Fibroblast of skin of back (primary cell): Measurements from ENCODE around the gene PAK1IP1. TPM values are rescaled to one million over a fixed set of nuclear protein-coding genes. Genes with fewer than 3 reads are reported as not detected.
A peak's percentile ranks its signal among the peaks of the same experiment; 100 is the strongest.
"Not testable (repeated sequence)": the region's sequence is repeated elsewhere in the genome, so short reads cannot be mapped to it uniquely, and the experiment has no call there.

Source experiments
- DNase-seq: peaks from one replicate; pipeline ENCODE4 v3.0.0-alpha.2; 2013
- polyA plus RNA-seq, 2 experiments: library from polyadenylated mRNA; unstranded; fragments of 120-200 nt; gene quantifications; one replicate each; pipeline ENCODE4 v1.2.1, GENCODE V29; 2013; ENCODE audit not compliant: insufficient read length in 2 of 2

Gene PAK1IP1, protein sequence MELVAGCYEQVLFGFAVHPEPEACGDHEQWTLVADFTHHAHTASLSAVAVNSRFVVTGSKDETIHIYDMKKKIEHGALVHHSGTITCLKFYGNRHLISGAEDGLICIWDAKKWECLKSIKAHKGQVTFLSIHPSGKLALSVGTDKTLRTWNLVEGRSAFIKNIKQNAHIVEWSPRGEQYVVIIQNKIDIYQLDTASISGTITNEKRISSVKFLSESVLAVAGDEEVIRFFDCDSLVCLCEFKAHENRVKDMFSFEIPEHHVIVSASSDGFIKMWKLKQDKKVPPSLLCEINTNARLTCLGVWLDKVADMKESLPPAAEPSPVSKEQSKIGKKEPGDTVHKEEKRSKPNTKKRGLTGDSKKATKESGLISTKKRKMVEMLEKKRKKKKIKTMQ
- polyA plus RNA-seq (2013, experiment 1 of 2; ENCODE audit: insufficient read length): 18.9 TPM
- polyA plus RNA-seq (2013, experiment 2 of 2; ENCODE audit: insufficient read length): 11.8 TPM

DNA sequence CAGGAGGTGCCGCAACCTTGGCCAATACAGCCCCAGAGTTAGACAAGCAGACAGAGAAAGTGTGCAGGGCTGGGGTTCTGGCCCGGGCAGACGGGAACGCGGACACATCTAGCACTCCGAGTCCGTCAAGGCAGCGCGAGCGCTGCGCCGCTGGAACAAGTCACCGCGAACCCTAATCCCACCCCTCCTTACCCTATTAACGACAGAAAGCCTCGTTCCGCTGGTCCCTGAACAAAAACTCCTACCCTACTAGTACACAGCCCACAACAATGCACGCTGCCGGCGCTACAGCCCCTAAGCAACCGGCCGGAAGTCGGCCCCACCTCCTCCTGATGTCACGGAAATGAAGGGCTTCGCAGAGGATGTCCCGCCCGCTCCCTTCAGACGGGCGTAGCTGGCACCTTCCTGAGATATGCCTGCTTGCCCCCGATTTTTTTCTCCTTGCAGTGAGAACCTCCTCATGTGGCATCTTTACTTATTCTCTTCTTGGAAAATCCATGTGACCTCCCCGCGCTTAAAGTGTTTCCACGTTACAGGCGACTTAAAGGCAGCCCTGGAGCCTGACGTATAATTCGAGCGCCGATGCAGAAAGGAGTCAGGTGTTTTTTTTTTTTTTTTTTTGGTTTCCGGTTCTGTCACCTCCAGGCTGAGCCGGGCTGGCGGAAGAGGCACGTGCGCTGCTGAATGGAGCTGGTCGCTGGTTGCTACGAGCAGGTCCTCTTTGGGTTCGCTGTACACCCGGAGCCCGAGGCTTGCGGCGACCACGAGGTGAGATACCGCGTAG lies at the start of gene PAK1IP1, which contains the start of gene C6orf52:
Gene PAK1IP1 (plus strand): TSS at position 671 of the 784 bp plus-strand sequence. CDS start 14 bp downstream, at position 685.
Gene C6orf52 (minus strand): TSS at position 315 of the 784 bp plus-strand sequence. CDS start 7,066 bp downstream, outside the sequence.
- DNase-seq: peak; percentile 93

DNA sequence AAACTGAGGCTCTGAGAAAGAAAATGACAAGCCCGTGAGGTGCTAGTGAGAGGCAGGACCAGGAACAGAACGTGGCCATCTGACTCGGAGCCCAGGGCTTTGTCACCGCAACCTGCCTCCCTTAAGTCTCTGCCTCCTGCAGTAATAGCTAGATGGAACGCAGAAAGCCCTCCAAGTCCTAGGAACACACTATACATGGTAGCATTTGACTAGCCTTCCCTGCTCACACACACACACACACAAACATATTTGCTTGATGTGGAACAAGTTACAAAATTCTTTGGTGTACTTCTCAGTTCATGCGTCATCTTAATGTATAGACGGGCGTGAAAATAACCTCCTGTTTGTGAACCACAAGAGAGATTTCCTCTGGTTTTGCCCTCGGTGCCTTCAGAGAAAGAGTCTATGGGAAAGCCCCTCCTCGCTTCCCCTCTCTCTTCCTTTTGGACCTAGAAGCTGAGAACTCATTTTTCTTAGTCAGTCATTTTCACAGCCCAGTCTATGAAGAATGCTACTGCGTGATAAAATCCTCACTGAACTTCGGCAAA lies 39.2 kb upstream of the PAK1IP1 start:
- no peak for DNase-seq

DNA sequence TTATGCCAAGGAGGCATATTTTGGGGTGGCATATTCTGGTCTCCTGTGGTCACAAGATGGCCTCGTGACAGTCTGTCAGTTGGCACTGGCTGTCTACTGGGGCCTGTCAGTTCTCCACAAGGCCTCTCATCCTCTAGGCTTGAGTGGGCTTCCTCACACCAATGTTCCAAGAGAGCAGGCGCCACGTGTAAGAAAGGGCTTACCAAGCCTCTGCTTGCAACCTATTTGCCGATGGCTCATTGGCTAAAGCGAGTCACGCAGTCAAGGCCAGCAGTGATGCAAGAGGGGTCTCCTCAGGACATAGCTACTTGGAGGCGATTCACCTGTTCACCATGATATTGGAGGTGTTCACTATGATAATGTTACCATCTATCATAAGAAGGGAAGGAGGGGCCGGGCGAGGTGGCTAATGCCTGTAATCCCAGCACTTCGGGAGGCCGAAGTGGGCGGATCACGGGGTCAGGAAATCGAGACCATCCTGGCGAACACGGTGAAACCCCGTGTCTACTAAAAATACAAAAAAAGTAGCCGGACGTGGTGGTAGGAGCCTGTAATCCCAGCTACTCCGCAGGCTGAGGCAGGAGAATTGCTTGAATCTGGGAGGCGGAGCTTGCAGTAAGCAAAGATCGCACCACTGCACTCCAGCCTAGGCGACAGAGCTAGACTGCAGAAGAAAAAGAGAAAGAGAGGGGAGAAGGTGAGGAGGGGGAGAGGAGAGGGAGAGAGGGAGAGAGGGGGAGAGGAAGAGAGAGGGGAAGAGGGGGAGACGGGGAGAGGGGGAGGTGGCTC lies 35.7 kb upstream of the PAK1IP1 start:
- DNase-seq: no peak

DNA sequence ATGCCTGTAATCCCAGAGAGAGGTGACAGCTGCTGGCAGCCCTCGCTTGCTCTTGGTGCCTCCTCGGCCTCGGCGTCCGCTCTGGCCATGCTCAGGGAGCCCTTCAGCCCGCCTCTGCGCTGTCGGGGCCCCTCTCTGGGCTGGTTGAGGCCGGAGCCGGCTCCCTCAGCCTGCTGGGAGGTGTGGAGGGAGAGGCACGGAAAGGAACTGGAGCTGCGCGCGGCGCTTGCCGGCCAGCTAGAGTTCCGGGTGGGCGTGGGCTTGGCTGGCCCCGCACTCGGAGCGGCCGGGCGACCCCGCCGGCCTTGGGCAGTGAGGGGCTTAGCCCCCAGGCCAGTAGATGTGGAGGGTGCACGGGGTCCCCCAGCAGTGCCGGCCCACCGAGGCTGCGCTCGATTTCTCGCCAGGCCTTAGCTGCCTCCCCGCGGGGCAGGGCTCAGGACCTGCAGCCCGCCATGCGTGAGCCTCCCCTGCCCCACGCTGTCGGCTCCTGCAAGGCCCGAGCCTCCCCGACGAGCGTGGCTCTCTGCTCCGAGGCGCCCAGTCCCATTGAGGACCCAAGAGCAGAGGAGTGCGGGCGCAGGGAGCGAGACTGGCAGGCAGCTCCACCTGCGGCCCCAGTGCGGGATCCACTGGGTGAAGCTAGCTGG lies 34.9 kb upstream of the PAK1IP1 start:
- no peak for DNase-seq

DNA sequence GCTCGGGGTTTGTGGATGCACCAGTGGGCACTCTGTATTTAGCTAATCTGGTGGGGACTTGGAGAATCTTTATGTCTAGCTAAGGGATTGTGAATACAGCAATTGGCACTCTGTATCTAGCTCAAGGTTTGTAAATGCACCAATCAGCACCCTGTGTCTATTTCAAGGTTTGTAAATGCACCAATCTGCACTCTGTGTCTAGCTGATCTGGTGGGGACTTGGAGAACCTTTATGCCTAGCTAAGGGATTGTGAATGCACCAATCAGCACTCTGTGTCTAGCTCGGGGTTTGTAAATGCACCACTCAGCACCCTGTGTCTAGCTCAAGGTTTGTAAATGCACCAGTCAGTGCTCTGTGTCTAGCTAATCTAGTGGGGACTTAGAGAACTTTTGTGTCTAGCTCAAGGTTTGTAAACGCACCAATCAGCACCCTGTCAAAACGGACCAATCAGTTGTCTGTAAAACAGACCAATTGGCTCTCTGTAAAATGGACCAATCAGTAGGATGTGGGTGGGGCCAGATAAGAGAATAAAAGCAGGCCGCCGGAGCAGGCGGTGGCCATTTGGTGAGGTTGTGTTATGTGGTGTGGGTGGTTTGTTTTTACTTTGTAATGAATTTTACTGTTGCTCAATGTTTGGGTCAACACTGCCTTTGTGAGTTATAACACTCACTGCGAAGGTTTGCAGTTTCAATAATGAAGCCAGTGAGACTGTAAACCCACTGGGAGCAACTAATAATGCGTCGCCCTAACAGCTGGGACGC lies 34.2 kb upstream of the PAK1IP1 start:
- not testable (repeated sequence) for DNase-seq

DNA sequence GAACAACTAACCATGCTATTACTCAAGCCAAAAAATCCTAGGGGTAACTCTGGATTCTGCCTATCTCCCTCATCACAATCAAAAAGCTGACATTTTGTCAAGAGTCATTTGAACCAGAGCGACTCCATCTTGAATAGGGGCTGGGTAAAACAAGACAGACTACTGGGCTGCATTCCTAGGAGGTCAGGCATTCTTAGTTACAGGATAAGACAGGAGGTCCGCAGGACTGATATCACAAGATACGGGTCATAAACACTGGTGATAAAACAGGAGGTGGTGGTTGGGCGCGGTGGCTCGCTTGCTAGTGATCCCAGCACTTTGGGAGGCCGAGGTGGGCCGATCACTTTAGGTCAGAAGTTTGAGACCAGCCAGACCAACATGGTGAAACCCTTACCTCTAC lies 32.6 kb upstream of the PAK1IP1 start:
- no peak for DNase-seq

DNA sequence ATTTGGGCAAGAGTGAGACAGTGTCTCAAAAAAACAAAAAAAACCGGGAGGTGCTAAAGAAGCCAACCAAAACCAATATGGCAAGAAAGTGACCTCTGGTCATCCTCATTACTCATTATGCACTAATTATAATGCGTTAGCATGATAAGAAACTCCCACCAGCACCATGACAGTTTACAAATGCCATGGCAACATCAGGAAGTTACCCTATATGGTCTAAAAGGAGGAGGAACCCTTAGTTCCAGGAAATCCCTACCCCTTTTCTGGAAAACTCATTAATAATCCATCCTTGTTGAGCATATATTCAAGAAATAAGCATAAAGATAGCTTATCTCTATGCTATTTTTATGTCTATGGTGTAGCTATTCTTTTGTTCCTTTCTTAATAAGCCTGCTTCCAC lies 32.0 kb upstream of the PAK1IP1 start:
- no peak for DNase-seq

DNA sequence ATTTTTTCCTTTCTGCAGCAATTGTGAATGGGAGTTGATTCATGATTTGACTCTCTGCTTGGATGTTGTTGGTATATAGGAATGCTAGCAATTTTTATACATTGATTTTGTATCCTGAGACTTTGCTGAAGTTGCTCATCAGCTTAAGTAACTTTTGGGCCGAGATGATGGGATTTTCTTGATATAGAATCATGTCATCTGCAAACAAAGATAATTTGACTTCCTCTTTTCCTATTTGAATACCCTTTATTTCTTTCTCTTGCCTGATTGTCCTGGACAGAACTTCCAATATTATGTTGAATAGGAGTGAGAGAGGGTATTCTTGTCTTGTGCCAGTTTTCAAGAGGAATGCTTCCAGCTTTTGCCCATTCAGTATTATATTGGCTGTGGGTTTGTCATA lies 29.2 kb upstream of the PAK1IP1 start:
- DNase-seq: not testable (repeated sequence)

DNA sequence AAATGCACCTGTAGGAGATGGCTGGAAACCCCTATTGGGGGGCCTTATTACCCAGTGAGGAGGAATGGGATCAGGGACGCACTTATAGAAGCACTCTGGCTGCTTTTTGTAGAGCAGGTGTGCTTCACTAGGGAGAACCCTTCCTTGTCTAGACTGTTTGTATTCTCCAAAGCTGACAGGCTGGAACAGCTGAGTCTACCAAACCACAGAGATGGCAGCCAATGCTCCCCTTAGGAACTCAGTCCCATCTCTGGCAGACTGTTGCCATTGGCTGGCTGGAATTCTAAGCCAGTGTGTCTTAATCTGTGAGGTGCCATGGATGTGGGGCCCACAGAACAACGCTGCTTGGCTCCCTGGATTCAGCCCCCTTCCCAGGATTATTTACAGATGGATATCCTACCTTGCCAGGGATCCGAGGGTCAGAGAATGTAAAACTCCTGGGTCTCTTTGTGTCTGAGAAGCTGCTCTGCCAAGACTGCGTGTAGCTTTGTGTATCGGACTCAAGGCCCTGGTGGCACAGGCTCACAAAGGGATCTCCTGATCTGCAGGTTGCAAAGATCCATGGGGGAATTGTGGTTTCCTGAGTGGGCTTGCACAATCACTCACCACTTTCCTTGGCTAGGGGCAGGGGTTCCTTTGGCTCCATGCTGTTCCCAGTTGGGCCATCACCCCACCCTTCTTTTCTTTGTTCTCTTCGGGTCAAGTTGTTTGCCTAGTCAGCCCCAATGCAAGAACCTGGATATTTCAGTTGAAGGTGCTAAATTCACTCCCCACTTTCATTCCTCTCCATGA lies 26.4 kb upstream of the PAK1IP1 start:
- DNase-seq: no peak

DNA sequence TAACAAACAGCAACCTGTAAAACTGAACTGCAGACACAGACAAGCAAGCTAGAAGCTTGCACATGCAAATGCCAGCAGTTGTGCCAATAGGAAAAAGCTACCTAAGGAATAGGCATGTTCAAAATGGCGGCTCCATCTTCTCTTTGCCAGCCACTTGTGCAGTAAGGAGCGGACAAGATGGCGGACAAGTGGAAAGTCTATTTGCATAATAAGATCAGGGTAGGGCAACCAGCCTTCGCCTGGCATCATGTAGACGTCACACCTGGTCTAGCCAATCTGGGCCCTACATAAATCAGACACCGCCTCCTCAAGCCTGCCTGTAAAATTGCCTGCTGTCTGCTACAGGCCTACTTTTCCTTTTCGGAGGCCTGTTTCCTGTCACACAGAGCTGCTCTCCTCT lies 18.4 kb upstream of the PAK1IP1 start:
- no peak for DNase-seq

DNA sequence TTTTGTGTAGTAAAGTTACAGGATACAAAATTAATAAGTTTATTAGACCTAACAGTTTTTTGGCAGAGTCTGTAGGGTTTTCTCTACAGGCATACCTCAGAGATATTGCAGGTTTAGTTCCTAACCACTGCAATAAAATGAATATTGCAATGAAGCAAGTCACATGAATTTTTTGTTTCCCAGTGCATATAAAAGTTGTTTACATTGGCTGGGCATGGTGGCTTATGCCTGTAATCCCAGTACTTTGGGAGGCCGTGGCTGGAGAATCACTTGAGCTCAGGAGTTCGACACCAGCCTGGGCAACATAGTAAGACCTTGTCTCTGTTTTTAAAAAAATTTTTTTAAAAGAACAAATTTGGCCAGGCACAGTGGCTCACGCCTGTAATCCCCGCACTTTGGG lies 16.3 kb upstream of the PAK1IP1 start:
- no peak for DNase-seq

DNA sequence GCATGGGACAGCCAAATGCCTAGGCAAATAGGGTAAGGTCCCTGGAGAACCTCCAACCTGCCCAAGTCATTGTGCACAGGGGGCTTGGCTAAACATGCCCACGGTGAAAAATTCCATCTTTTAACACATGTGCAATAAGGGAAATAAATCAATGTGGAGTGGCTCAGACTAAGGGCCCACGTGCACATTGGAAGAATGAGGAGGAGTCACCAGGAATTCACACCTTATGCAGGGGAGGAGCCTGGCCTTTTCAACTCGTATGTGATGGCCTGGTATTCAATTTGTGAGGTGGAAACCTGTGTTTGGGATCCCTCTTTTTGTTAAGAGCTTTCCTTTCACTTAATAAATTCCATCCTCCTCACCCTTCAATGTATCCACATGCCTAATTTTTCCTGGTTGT lies 13.0 kb upstream of the PAK1IP1 start:
- no peak for DNase-seq

DNA sequence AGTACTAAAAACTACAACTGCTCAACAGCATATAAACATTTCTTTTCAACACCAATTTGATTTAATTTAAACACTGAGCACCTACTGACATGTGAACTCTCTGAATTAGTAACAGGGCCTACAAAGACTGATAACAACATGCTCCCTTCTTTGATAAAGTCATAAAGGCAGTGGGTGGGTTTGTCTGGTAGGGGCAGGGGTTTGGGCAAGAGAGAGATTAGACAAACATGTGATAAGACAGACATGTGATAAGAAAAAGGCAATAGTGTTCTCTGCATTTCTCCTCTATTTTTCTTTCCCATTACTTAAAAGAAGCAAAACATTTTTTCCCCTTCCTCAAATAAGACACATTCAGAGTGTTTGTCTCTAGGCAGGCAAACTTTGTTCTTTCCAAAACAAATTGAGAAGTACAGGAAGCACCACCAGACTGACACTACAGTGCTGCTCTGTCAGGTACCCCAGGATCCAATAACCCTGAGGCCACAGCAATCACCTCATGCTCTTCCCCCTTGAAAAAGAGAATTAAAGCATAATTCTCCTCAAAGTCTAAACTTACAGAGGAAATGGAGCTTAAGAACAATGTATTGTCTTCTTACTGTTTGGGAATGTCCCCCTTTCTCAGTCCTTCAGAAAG lies 12.3 kb upstream of the PAK1IP1 start:
- DNase-seq: no peak

DNA sequence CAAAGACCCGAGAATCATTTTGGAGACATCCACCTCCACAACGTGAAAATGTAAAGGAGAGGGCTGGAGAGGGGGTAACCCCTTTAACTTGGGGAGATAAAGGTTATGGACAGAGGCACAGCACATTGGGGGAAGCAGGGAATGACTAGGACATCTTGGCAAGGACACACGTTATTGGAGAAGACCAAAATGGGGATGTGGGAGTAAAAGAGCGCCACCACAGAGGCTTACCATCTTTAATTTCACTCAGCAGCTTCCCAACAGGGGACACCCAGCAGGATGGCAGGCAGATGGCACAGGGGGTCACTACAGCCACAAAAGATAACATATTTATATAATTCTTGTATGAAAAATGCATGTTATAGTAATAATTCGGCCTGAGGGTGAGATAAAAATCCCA lies 10.2 kb upstream of the PAK1IP1 start:
- DNase-seq: no peak

DNA sequence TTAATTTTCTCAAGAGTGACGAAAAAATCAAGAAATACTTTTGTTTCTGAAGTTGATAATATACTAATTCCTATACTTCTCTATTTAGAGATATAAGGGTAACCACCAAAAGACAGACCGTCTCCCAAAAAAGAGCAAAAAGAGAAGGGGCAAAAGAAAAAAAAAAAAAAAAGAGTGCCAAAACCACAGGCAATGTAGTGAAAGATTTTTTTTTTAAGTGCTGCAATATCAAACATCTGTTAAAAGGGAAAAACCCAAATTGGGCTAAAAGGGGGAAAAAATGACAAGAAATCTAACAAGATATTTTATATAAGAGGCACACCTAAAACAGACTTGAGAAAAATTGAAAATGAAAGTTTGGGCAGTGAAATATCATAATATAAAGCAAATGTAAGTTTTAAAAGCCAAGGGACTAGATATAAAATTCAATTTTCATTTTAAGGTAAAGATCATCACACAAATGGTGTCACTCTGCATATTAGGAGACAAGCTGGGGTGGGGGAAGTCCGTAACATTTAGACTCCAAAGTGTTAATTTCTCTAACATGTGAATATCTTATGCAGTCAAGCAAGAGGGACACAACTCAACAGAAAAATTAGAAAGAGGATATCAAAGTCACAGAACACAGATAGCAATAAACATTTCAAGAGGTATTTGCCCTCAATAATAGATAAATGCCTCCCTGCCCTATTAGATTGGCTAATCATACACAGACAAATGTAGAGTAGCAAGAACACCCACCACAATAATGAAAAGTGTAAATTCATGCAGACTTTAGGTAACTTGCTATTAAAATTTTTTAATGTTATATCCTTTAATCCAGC lies 9.5 kb upstream of the PAK1IP1 start:
- DNase-seq: no peak

DNA sequence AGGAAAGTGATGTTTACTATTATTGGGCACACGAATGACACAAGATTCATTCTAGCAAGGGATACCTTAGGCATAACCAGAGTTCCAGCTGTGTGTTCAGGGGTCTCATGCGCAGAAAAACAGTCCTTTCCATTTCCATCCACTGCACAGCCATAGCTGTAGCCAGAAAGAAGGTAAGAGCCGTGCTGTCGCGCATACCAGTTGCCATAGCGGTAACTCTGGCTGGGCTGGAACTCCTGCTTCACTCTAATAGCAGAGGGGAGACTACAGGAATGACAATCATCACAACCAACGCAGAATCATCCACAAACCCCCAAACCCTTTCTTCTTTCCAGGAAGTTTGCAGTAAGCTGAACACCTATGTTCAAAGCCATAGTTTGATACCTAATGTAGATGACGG lies 7.9 kb upstream of the PAK1IP1 start:
- no peak for DNase-seq

DNA sequence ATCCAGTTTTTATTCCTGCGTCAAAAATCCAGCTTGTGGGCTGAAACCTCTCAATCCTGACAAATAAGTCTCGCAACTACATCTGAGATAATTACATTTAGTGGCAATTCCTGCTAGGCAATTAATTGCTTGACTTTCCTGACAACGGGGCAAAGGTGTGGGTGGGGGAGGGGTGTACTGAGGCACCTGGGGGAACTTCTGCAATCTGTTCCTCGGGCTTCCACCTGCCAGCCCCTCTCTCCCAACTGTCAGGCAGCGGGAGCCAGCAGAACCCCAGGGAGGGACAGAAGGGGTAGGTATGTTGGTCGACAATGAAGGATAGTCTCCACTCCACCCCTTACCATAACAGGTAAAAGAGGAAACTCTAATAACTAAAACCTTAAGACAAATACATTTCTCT lies 7.2 kb upstream of the PAK1IP1 start:
- no peak for DNase-seq

DNA sequence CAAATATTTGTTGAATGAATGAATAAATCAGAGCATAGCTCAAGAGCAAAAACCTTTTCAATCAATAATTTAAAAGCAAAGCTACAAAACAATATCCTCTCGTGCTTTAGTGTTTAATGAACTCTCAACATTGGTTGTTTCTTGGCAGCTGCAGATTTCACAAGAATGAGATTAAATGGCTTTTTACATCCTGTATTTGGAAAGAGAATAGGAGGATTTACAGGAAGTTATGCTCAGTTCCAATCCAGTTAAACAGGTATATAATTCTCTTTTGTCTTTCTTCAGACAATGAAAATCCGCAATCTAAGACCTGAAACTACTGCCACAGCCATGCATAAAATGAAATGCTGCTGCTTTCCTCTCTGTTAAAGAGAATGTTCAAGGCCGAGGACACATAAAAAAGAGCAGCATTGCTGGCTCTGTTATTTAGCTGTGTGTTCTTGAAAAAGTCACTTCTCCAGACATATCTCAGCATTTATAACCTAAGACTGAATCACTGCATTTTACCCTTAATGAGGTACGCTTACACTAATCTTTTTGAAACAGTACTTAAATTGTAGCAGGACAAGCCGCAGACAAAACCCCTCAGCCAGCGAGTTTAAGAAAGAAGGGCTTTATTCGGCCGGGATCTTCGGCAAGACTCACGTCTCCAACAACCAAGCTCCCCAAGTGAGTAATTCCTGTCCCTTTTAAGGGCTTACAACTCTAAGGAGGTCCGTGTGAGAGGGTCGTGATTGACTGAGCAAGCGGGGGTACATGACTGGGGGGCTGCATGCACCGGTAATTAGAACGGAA lies 3.9 kb upstream of the PAK1IP1 start:
- DNase-seq: no peak
